Kidney tubule cell (primary cell): Measurements from ENCODE around the gene HMGN3.
A peak's percentile ranks its signal among the peaks of the same experiment; 100 is the strongest.

ENCODE experiments used
- DNase-seq: peaks from one replicate; pipeline ENCODE4 v3.0.0-alpha.2; 2018; ENCODE audit warnings: low spot score

The HMGN3 gene

GRCh38 chr6:79232696-79233462 is 1.6 kb downstream of the HMGN3 start:
- no peak for DNase-seq

- DNase-seq, result no peak
Observed at GRCh38 chr6:79231666-79232065, 2.8 kb downstream of the HMGN3 start.

- DNase-seq, result no peak
Observed at GRCh38 chr6:79231101-79231500, 3.4 kb downstream of the HMGN3 start.

- DNase-seq, result no peak
Observed at GRCh38 chr6:79230149-79230548, 4.3 kb downstream of the HMGN3 start.

GRCh38 chr6:79227445-79227844 is 7.0 kb downstream of the HMGN3 start:
- no peak for DNase-seq

- no peak for DNase-seq
Observed at GRCh38 chr6:79226660-79227059, 7.8 kb downstream of the HMGN3 start.

- DNase-seq, result no peak
Observed at GRCh38 chr6:79225717-79226599, 8.5 kb downstream of the HMGN3 start.

GRCh38 chr6:79223611-79224404 is 10.7 kb downstream of the HMGN3 start:
- peak; percentile 45 for DNase-seq

GRCh38 chr6:79215213-79215824 is 19.2 kb downstream of the HMGN3 start:
- peak; percentile 12 for DNase-seq

- no peak for DNase-seq
Observed at GRCh38 chr6:79212859-79213258, 21.6 kb downstream of the HMGN3 start.

GRCh38 chr6:79208816-79209215 is 25.7 kb downstream of the HMGN3 start:
- DNase-seq, result no peak

GRCh38 chr6:79203753-79204253 is 30.7 kb downstream of the HMGN3 start:
- no peak for DNase-seq

- DNase-seq, result no peak
Observed at GRCh38 chr6:79202556-79202955, 31.9 kb downstream of the HMGN3 start.

GRCh38 chr6:79201983-79202382 is 32.5 kb downstream of the HMGN3 start:
- no peak for DNase-seq

GRCh38 chr6:79201143-79201542 is 33.3 kb downstream of the HMGN3 start:
- no peak for DNase-seq

GRCh38 chr6:79196912-79197311 is 37.6 kb downstream of the HMGN3 start:
- no peak for DNase-seq

- DNase-seq, result no peak
Observed at GRCh38 chr6:79193971-79194370, 40.5 kb downstream of the HMGN3 start.

GRCh38 chr6:79189760-79190350 is 44.6 kb downstream of the HMGN3 start:
- DNase-seq, result no peak

GRCh38 chr6:79188885-79189480 is 45.5 kb downstream of the HMGN3 start:
- no peak for DNase-seq

GRCh38 chr6:79188107-79188506 is 46.4 kb downstream of the HMGN3 start:
- no peak for DNase-seq

GRCh38 chr6:79186564-79186963 is 47.9 kb downstream of the HMGN3 start:
- no peak for DNase-seq
